HEK293T (cell line): ENCODE measurements around the gene C9orf43.
"Not testable (repeated sequence)": the region's sequence is repeated elsewhere in the genome, so short reads cannot be mapped to it uniquely, and the experiment has no call there.

Source experiments
- CTCF ChIA-PET: fragments of 350-600 bp; formaldehyde crosslinking; extraction: SDS; loops from one replicate; lab custom pipeline; 2021; ENCODE audit warnings: antibody characterized with exemption, inconsistent platforms; lab: Yijun Ruan, JAX
- POLR2A ChIA-PET: fragments of 350-600 bp; formaldehyde crosslinking; extraction: SDS; loops from one replicate; lab custom pipeline; 2020; ENCODE audit warnings: antibody characterized with exemption, inconsistent platforms; lab: Yijun Ruan, JAX
- DNase-seq: peaks from one replicate; pipeline ENCODE4 v3.0.0; 2012; ENCODE audit warnings: mixed read lengths; ENCODE audit errors: extremely low spot score
- ARNT ChIP-seq: fragments of 450-650 bp; IDR thresholded peaks from 2 replicates; pipeline ENCODE4 v1.6.1; 2017; ENCODE audit warnings: mild to moderate bottlenecking
- BHLHE40 ChIP-seq: fragments of 450-650 bp; IDR thresholded peaks from 2 replicates; pipeline ENCODE4 v1.6.1; 2016; ENCODE audit warnings: mild to moderate bottlenecking, moderate library complexity, borderline replicate concordance
- CTBP1 ChIP-seq: fragments of 450-650 bp; IDR thresholded peaks from 2 replicates; pipeline ENCODE4 v1.6.1; 2016; ENCODE audit warnings: borderline replicate concordance
- ELF4 ChIP-seq: fragments of 450-650 bp; IDR thresholded peaks from 2 replicates; pipeline ENCODE4 v1.6.1; 2017; ENCODE audit warnings: antibody characterized with exemption
- FOXA1 ChIP-seq: fragments of 450-650 bp; IDR thresholded peaks from 2 replicates; pipeline ENCODE4 v1.6.1; 2016; ENCODE audit warnings: mild to moderate bottlenecking
- FOXK2 ChIP-seq: fragments of 450-650 bp; IDR thresholded peaks from 2 replicates; pipeline ENCODE4 v1.6.1; 2016; ENCODE audit warnings: mild to moderate bottlenecking
- FOXM1 ChIP-seq: fragments of 450-650 bp; IDR thresholded peaks from 2 replicates; pipeline ENCODE4 v1.6.1; 2017; ENCODE audit warnings: mild to moderate bottlenecking, borderline replicate concordance
- HDGF ChIP-seq: fragments of 450-650 bp; IDR thresholded peaks from 2 replicates; pipeline ENCODE4 v1.6.1; 2017; ENCODE audit warnings: antibody characterized with exemption, borderline replicate concordance
- L3MBTL2 ChIP-seq: fragments of 450-650 bp; conservative IDR thresholded peaks from 2 replicates; pipeline ENCODE4 v1.6.1; 2016; ENCODE audit warnings: mild to moderate bottlenecking
- LEF1 ChIP-seq: fragments of 450-650 bp; IDR thresholded peaks from 2 replicates; pipeline ENCODE4 v1.6.1; 2017; ENCODE audit warnings: mild to moderate bottlenecking, borderline replicate concordance
- NFRKB ChIP-seq: fragments of 450-650 bp; IDR thresholded peaks from 2 replicates; pipeline ENCODE4 v1.6.1; 2016; ENCODE audit warnings: mild to moderate bottlenecking, moderate library complexity
- SP1 ChIP-seq: fragments of 450-650 bp; IDR thresholded peaks from 2 replicates; pipeline ENCODE4 v1.6.1; 2017
- SUZ12 ChIP-seq: fragments of 450-650 bp; IDR thresholded peaks from 2 replicates; pipeline ENCODE4 v1.6.1; 2016; ENCODE audit warnings: mild to moderate bottlenecking
- TARDBP ChIP-seq: fragments of 450-650 bp; IDR thresholded peaks from 2 replicates; pipeline ENCODE4 v1.6.1; 2016
- ZNF384 ChIP-seq: fragments of 450-650 bp; IDR thresholded peaks from 2 replicates; pipeline ENCODE4 v1.6.1; 2016
- TF ChIP-seq, protein P1 (sequence below): fragments of 450-650 bp; IDR thresholded peaks from 2 replicates; pipeline ENCODE4 v1.6.1; 2016

C9orf43 gene

DNA sequence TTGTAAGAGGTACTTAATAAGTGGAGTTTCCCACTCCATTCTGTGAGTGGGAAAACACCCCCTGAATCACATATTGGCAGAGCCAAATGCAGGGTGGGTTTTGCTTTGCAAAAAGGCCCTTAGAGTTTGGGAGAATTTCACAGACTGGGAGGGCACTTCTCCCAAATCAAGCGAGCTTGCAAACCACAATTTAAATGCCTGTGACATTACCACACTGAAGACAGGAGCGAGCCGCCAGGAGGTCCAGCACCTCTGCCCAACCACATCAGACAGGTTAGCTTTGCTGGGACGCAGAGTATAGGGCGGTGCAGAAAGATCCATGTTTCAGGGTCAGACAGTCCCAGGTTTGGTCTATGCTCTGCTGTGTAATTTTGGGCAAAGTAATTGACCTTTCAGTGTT, 11.8 kb upstream of the C9orf43 start:
- TF ChIP-seq BHLHE40: no peak
- POLR2A ChIA-PET: interaction anchor here (1.9 to 3.7 kb wide), 2 partner anchors 11 to 123 kb away, joined by 7 to 33 read pairs; partner anchors contain the start of genes C9orf43, CDC26, POLE3 and PRPF4
- DNase-seq: no peak
- CTCF ChIA-PET: no interaction called here

DNA sequence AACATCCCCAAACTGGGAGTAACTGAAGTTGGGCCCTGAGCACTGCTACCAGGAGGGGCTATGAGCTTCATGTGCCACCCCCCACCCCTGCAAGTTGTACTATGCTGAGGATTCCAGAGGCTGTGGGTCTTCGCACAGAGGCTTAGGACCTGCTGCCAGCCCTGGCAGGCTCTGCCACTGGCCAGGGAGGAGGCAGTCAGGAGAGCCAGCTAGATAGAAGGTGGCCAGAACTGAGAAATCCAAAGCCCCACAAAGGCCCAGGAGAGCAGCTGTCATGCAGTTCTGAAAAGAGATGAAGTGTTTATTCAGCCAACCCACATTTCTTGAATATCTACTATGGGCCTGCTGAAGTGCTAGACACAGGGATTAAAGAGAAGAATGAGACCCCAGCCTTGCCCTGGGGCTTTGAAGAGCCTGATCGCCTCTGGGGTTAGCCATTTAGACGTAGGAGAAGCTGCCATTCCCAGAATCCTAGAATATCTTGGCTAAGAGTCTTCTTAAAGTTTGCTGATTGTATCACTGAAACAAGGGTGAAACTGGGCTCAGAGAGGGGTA, 10.8 kb upstream of the C9orf43 start:
- ChIA-PET CTCF (interaction anchor here (2.0 kb wide), 1 partner anchor 10 kb away, joined by 9 read pairs; the partner anchor contains the start of genes C9orf43 and POLE3), POLR2A (interaction anchor here (1.1 to 3.7 kb wide), 5 partner anchors 10 to 124 kb away, joined by 3 to 33 read pairs (median 7); partner anchors contain the start of genes C9orf43, CDC26, HDHD3 and POLE3)
- TF ChIP-seq LEF1 (no peak), TARDBP (no peak), HDGF (no peak), BHLHE40 (no peak), ZNF384 (no peak), SUZ12 (no peak), L3MBTL2 (no peak)
- DNase-seq: no peak

DNA sequence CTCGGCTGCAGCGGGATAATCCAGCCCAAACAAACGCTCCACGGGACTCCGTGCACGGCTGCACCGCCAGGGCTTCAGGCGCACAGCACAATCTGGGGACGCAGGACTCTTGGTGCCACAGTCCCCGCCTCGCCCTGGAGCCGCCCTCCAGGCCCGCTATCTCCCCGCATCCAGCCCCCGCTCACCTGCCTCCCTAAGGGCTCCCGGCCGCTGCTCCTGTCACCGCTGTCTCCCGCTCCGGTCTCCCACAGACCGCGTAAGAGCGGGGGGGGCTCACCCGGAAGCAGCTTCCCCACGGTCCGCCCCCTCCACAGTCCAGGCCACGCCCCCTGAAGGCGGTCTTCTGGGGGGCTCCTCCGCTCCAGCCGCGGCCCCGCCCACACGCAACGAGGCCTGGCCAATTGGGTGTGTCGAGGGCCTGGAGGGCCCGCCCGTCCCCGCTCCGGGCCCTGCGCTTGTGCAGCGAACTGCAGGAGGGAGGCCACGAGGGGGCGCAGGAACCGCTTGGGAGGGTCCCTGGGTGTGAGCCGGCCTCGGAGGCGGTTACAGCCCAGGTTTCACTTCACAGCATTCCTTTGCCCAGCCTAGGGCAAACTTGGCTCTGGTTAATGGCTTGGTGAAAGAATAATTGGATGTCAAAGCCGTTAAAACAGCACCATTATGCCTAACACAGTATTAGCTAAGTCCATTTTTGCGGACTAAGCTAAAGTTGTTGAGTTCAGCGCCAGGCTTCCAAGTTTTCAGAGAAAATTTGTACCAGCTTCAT, 9.3 kb upstream of the C9orf43 start, which contains the start of gene ALAD:
ALAD (minus strand) TSS at position 258 of the 766 bp plus-strand sequence. CDS start 7,725 bp downstream, outside the sequence.
- TF ChIP-seq FOXM1: peak; percentile 74
- TF ChIP-seq ELF4: peak; percentile 51; the same call in 1 of the 2 replicates
- TF ChIP-seq LEF1: no peak
- TF ChIP-seq HDGF: peak; percentile 92; the same call in 1 of the 2 replicates
- peak; percentile 98 for DNase-seq
- ChIA-PET POLR2A (interaction anchor here (1.0 to 3.7 kb wide), 6 partner anchors 9 to 126 kb away, joined by 3 to 33 read pairs (median 5); partner anchors contain the start of genes C9orf43, CDC26, HDHD3 and POLE3), CTCF (interaction anchor here (0.5 to 2.0 kb wide), 10 partner anchors 8 to 184 kb away, joined by 3 to 9 read pairs (median 3); partner anchors contain the start of genes C9orf43, CDC26, POLE3 and PRPF4)

DNA sequence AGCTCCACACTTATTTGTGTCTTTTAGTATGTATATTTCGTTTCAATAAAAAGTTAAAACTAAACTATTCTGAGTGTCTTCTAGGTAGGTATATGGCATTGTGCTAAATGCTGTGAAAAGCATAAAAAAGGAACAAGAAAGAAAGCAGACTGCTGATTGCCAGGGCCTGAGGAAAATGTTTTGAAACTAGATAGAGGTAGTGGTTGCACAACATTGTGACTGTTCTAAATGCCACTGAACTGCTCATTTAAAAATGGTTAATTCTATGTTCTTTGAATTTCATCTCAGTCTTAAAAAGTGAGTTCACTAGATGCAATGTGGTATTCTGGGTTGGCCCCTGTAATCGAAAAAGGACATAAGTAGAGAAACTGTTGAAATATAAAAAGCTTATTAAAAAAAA, 6.9 kb upstream of the C9orf43 start:
- ChIA-PET POLR2A (interaction anchor here (1.3 to 1.5 kb wide), 2 partner anchors 8 to 128 kb away, joined by 4 to 7 read pairs; partner anchors contain the start of genes CDC26 and PRPF4), CTCF (no interaction called here)
- no peak for DNase-seq
- TF ChIP-seq L3MBTL2 (no peak), LEF1 (no peak), CTBP1 (no peak), ZNF384 (no peak), FOXK2 (no peak), SUZ12 (no peak), BHLHE40 (no peak)
- TF ChIP-seq, protein P1, sequence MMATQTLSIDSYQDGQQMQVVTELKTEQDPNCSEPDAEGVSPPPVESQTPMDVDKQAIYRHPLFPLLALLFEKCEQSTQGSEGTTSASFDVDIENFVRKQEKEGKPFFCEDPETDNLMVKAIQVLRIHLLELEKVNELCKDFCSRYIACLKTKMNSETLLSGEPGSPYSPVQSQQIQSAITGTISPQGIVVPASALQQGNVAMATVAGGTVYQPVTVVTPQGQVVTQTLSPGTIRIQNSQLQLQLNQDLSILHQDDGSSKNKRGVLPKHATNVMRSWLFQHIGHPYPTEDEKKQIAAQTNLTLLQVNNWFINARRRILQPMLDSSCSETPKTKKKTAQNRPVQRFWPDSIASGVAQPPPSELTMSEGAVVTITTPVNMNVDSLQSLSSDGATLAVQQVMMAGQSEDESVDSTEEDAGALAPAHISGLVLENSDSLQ: no peak

DNA sequence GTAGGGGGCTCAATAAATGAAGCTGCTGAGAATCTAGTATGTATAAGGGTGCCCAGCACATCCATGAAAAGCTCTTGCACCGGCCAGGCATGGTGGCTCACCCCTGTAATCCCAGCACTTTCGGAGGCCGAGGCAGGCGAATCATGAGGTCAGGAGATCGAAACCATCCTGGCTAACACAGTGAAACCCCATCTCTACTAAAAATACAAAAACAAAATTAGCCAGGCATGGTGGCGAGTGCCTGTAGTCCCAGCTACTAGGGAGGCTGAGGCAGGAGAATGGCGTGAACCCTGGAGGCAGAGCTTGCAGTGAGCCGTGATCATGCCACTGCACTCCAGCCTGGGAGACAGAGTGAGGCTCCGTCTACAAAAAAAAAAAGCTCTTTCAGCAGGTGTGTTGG, 4.2 kb upstream of the C9orf43 start:
- DNase-seq: not testable (repeated sequence)
- ChIA-PET CTCF (interaction anchor here (0.7 kb wide), 1 partner anchor 49 kb away, joined by 3 read pairs; no protein-coding TSS in a partner anchor), POLR2A (interaction anchor here (1.0 to 1.6 kb wide), 2 partner anchors 66 to 131 kb away, joined by 4 to 5 read pairs; partner anchors contain the start of genes CDC26, PRPF4 and WDR31)

DNA sequence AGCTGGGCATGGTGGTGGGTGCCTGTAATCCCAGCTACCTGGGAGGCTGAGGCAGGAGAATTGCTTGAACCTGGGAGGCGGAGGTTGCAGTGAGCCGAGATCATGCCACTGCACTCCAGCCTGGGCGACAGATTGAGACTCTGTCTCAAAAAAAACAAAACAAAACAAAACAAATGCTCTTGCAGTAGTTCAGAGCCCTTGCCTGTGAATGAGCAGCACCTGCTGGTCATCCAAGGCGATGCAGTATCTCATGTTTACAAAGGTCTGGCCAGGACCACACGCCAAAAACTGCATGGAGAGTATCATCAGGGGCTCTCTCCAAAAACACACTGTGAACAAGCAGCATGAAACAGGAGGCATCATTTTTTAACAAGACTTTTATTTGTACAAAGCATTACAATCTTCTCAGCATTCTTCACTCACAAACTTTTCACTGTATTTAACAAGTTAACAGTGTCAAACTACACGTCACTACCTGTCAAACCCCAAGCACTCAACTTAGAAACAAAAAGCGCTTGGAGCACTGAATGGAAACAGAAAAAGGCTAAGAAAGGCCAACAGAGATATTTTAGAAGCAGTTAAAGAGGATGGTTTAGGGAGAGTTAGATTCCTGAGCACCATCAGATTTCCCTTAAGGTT, 3.6 kb upstream of the C9orf43 start:
- CTCF ChIA-PET, POLR2A ChIA-PET: not testable (repeated sequence)
- peak; percentile 73; the same call in 1 of the 2 replicates for TF ChIP-seq FOXK2
- DNase-seq: peak; percentile 57

DNA sequence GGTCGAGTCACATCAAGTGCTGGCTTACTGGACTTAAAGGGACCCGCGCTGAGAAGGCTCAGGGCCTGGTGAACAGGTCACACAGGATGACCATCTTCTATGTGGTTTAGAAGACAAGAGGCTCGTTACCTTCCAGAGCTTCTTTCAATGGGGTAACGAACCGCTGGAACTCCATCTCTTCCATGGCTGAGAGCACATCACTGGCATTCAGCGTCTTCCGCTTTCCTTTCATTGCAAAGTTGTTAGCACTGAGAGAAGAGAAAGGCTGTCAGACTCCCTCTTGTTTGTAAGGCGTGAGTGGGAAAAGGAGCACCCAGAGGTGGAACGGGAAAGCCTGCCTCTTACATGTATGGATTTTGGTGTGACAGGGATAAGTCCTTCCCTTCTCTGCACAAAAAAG, 1.1 kb upstream of the C9orf43 start:
- TF ChIP-seq TARDBP: no peak
- TF ChIP-seq NFRKB: no peak
- TF ChIP-seq, protein P1: no peak
- no peak for TF ChIP-seq SUZ12
- TF ChIP-seq FOXA1: no peak
- TF ChIP-seq ELF4: no peak
- TF ChIP-seq ARNT: no peak
- TF ChIP-seq LEF1: no peak
- no peak for TF ChIP-seq FOXK2
- no peak for TF ChIP-seq SP1
- TF ChIP-seq FOXM1: no peak
- TF ChIP-seq HDGF: no peak
- TF ChIP-seq ZNF384: no peak
- no peak for TF ChIP-seq BHLHE40
- TF ChIP-seq CTBP1: no peak
- no peak for TF ChIP-seq L3MBTL2
- no peak for DNase-seq
- ChIA-PET CTCF (interaction anchor here (0.6 to 2.6 kb wide), 2 partner anchors 9 to 98 kb away, joined by 3 to 9 read pairs; partner anchors contain the start of gene ALAD), POLR2A (interaction anchor here (0.9 to 2.2 kb wide), 21 partner anchors 9 to 179 kb away, joined by 3 to 33 read pairs (median 5); partner anchors contain the start of genes ALAD, CDC26, HDHD3 and PRPF4)
